ENCODE measurements around the gene LRIT3.

- TF ChIP-seq CTCF (IDR thresholded peaks at IDR 0.05; ENCODE audit: poor library complexity) (no peak), EZH2phosphoT487 (IDR thresholded peaks at IDR 0.05; ENCODE audit: low read depth, severe bottlenecking, unreplicated experiment) (no peak), EZH2 (IDR thresholded peaks at IDR 0.05; ENCODE audit: borderline replicate concordance) (no peak)
These were observed 73.5 kb downstream of the LRIT3 start for GRCh38 chr4:109921384-109921808.

Measured in hepatocyte (in vitro differentiated cells).